Tibial artery (tissue), 4 donors: ENCODE data around the gene TLE1.

ENCODE experiments used
- DNase-seq, 2 donors: peaks; one replicate each; pipeline ENCODE4 v3.0.0-alpha.2; 2019
- H3K27ac ChIP-seq, 2 donors: fragments of 200-600 bp; sonication (generic) in 1 of 2; 1 replicate in 1 of 2; 2 replicates in 1 of 2; pipeline ENCODE4 v1.5.1; 2018 to 2019; ENCODE audit warnings: mild to moderate bottlenecking in 1 of 2
- H3K27me3 ChIP-seq, 2 donors: fragments of 200-600 bp; sonication (generic) in 1 of 2; one replicate each; pipeline versions ENCODE4 v1.5.1 to v1.6.0; 2016 to 2019
- H3K36me3 ChIP-seq, 3 donors: fragments of 200-600 bp; sonication (generic) in 2 of 3; one replicate each; pipeline ENCODE4 v1.5.1; 2016 to 2019; ENCODE audit warnings: mild to moderate bottlenecking in 2 of 3
- H3K4me1 ChIP-seq, 4 donors: fragments of 200-600 bp; sonication (generic) in 2 of 4; 1 replicate in 3 of 4; 2 replicates in 1 of 4; pipeline ENCODE4 v1.5.1; 2016 to 2019
- H3K4me3 ChIP-seq, 2 donors: fragments of 200-600 bp; sonication (generic) in 1 of 2; 1 replicate in 1 of 2; 2 replicates in 1 of 2; pipeline ENCODE4 v1.5.1; 2018 to 2019; ENCODE audit warnings: mild to moderate bottlenecking in 2 of 2
- H3K9me3 ChIP-seq, 3 donors: fragments of 200-600 bp; sonication (generic) in 1 of 3; one replicate each; pipeline ENCODE4 v1.5.1; 2016 to 2019
- intact Hi-C: fragments of 100-400 bp; cut with DNase I; formaldehyde crosslinking; loops from one replicate; pipeline ENCODE4 v1.15.0; 2023; ENCODE audit warnings: low total_unique reads
- TF ChIP-seq, protein P1 (sequence below), 2 experiments: fragments of 200-600 bp in 1 of 2; fragments of 450-650 bp in 1 of 2; IDR thresholded peaks; one replicate each; pipeline ENCODE4 v1.5.1; 2017 to 2019; ENCODE audit warnings: antibody characterized with exemption in 2 of 2, mild to moderate bottlenecking in 1 of 2, moderate library complexity in 1 of 2

The TLE1 gene

DNA sequence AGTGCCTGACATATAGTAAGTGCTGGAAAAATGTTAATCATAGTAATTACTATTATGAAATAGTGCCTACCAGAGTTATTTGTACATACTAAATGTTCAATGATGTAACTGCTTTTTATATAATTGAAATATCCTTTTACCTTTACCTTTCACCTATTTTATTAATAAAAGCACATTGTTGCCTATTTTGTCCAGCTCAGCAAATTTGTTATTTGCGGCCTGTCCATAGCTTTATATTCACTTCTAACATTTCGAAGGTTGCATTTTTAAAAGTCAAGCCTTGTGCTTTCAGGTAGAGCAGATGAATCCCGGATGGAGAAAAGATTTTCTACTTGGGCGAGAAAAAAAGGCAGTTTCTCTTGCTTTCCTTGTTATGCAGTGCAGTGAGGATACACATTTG lies 119.3 kb downstream of the TLE1 start:
- Histone ChIP-seq H3K27me3 (no peaks in the 10 kb centered on the region), H3K4me1 (no peaks in the 10 kb centered on the region), H3K9me3 (no peaks in the 10 kb centered on the region), H3K4me3 (no peak overlapping the region), H3K27ac (no peak overlapping the region), H3K36me3 (no peaks in the 10 kb centered on the region)
- TF ChIP-seq, protein P1, sequence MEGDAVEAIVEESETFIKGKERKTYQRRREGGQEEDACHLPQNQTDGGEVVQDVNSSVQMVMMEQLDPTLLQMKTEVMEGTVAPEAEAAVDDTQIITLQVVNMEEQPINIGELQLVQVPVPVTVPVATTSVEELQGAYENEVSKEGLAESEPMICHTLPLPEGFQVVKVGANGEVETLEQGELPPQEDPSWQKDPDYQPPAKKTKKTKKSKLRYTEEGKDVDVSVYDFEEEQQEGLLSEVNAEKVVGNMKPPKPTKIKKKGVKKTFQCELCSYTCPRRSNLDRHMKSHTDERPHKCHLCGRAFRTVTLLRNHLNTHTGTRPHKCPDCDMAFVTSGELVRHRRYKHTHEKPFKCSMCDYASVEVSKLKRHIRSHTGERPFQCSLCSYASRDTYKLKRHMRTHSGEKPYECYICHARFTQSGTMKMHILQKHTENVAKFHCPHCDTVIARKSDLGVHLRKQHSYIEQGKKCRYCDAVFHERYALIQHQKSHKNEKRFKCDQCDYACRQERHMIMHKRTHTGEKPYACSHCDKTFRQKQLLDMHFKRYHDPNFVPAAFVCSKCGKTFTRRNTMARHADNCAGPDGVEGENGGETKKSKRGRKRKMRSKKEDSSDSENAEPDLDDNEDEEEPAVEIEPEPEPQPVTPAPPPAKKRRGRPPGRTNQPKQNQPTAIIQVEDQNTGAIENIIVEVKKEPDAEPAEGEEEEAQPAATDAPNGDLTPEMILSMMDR (IDR thresholded peaks at IDR 0.05) = no peak
- intact Hi-C loops = no loop called here
- DNase-seq = no peak

DNA sequence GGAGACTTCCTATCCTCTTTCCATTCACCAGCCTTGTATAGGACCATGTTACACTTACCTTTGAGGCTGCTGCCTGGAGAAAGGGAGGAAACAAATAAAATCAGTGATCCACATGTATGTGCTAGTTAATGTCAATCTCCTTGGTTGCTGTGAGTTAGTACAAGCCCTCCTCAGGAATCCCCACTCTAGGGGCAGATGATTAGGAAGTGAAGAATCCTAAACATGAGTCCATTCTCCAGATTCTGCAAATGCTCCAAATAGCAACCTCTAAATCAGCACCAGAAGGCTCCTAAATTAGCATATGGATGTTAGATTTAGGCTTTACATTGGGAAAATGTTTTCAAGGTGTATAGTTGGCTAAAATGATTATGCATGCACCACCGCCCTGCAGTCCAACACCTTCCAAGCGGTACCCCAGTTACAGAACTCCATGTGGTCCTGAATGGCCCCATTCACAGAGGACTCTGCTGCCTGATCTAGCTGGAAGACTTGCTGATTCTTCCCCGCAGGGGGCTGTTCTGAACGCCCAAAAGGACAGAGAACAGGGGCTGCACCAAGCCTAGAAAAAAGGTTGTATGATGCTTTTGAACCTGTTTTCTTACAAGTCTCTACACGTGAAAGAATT lies 123.2 kb downstream of the TLE1 start:
- DNase-seq = no peak
- no peaks in the 10 kb centered on the region for H3K4me1 ChIP-seq
- H3K4me3 ChIP-seq = no peak overlapping the region
- no peaks in the 10 kb centered on the region for H3K27me3 ChIP-seq
- intact Hi-C loops = no loop called here
- TF ChIP-seq, protein P1 (IDR thresholded peaks at IDR 0.05) = no peak
- H3K36me3 ChIP-seq = no peaks in the 10 kb centered on the region
- no peaks in the 10 kb centered on the region for H3K9me3 ChIP-seq
- H3K27ac ChIP-seq = no peak overlapping the region

DNA sequence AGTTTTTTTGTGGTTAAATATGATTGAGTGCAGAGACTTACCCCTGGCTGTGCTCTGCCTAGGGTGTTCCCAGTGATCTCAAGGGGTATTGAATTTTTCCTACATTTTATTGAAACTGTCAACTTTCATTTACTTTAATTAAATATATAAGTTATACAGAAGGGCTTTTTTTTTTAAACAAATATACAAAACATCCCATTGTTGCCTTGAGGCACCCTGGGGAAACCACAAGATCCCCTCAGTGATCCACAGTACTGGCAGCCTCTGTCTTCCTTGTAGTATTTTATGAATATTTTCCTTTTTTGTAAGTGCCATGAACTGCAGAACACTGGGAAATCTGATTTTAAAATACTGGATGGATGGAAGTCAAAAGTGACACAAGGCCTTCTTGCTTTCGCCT lies 123.7 kb downstream of the TLE1 start:
- TF ChIP-seq, protein P1 (IDR thresholded peaks at IDR 0.05) = no peak
- intact Hi-C loops = no loop called here
- no peak for DNase-seq
- H3K36me3 ChIP-seq = no peaks in the 10 kb centered on the region
- no peaks in the 10 kb centered on the region for H3K9me3 ChIP-seq
- H3K4me1 ChIP-seq = no peaks in the 10 kb centered on the region
- no peaks in the 10 kb centered on the region for H3K27me3 ChIP-seq
- no peak overlapping the region for H3K4me3 ChIP-seq
- no peak overlapping the region for H3K27ac ChIP-seq

DNA sequence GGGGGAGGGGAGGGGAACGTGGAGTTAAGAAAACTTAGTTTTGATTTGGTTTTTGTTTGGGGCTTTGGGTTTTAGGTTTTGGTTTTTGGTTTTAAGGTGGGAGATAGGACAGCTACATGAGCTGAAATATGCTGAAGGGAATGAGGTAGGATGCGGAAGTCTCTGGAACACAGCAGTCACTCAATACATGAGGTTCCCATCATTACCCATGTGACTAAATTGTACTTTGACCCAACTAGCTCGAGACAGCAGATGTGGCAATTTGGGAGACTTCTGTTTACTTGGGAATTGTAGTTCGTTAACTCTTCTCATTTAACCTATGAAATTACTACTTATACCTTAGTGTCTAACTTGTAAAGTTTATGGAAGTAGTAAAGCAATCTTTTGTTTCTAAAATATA lies 124.2 kb downstream of the TLE1 start:
- intact Hi-C loops = no loop called here
- no peaks in the 10 kb centered on the region for H3K36me3 ChIP-seq
- H3K27me3 ChIP-seq = no peaks in the 10 kb centered on the region
- no peak overlapping the region for H3K27ac ChIP-seq
- no peaks in the 10 kb centered on the region for H3K9me3 ChIP-seq
- DNase-seq = no peak
- TF ChIP-seq, protein P1 (IDR thresholded peaks at IDR 0.05) = no peak
- H3K4me3 ChIP-seq = no peak overlapping the region
- no peaks in the 10 kb centered on the region for H3K4me1 ChIP-seq

DNA sequence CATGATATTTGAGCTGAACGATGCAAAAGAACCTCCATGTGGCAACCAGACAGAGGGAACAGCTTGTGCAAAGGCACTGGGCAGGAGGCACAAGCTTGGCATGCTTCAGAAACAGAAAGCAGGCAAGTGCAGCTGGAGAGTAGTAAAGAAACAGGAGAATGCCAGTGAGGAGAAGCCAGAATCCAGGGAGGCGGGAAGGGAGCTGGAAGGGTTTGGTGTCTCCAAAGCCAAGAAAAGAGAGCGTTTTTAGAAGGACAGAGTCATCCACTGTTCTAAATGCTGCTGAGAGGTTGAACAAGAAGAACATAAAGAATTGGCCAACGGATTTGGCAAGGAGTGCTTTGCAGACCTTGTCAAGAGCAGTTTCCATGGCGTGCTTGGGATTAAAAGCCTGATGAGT lies 124.7 kb downstream of the TLE1 start:
- no peaks in the 10 kb centered on the region for H3K4me1 ChIP-seq
- H3K9me3 ChIP-seq = no peaks in the 10 kb centered on the region
- TF ChIP-seq, protein P1 (IDR thresholded peaks at IDR 0.05) = no peak
- no peak for DNase-seq
- intact Hi-C loops = no loop called here
- H3K4me3 ChIP-seq = no peak overlapping the region
- no peaks in the 10 kb centered on the region for H3K27me3 ChIP-seq
- no peaks in the 10 kb centered on the region for H3K36me3 ChIP-seq
- H3K27ac ChIP-seq = no peak overlapping the region

DNA sequence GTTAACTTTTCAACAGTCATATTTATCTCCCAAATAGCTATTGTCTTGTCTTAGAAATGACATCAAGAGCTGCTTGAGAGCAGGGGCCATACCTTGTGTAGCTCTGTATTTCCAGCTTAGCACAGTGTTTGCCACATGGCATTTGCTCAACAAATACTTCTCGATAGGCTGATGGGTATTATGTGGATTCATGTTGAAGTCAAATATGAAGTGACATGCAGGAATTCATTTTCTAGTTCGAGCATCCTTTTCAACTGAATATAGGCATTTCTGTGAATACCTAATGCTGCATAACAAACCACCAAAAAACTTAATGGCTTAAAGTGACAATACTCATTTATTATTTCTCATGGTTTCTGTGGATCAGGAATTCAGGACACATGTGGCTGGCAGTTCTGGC lies 125.6 kb downstream of the TLE1 start:
- TF ChIP-seq, protein P1 (IDR thresholded peaks at IDR 0.05) = no peak
- intact Hi-C loops = no loop called here
- peaks cover 0 to 3% (median under 1%) of the 10 kb centered on the region in 4 donors for H3K4me1 ChIP-seq
- no peaks in the 10 kb centered on the region for H3K9me3 ChIP-seq
- no peaks in the 10 kb centered on the region for H3K27me3 ChIP-seq
- H3K36me3 ChIP-seq = no peaks in the 10 kb centered on the region
- DNase-seq = no peak
- H3K4me3 ChIP-seq = no peak overlapping the region
- H3K27ac ChIP-seq = no peak overlapping the region
